SH-SY5Y (cell line): ENCODE data around the gene TK1.

Experiments
- GATA2 ChIP-seq: IDR thresholded peaks from 2 replicates; pipeline ENCODE4 v1.6.1; 2011; ENCODE audit warnings: mild to moderate bottlenecking, low read depth, low read length
- GATA3 ChIP-seq: IDR thresholded peaks from 2 replicates; pipeline ENCODE4 v1.6.1; 2011; ENCODE audit warnings: low read depth, mild to moderate bottlenecking, low read length, moderate library complexity

- TF ChIP-seq GATA3 = no peak
- no peak for TF ChIP-seq GATA2
Measured at GRCh38 chr17:78132084-78132676, 54.7 kb downstream of the TK1 start.
